Omental fat pad (tissue), 4 donors: ENCODE results near the gene RXRG. TPM values are rescaled to one million over a fixed set of nuclear protein-coding genes. Genes with fewer than 3 reads are reported as not detected.
A peak's percentile ranks its signal among the peaks of the same experiment; 100 is the strongest.

Source experiments
- ATAC-seq: fragments of 150-250 bp; one replicate; pipeline ENCODE4 v1.9.1; 2016; ENCODE audit warnings: mild to moderate bottlenecking, moderate library complexity; ENCODE audit not compliant: low FRiP score
- DNase-seq: peaks from one replicate; pipeline ENCODE4 v3.0.0-alpha.2; 2019; ENCODE audit warnings: low spot score
- total RNA-seq, 4 donors: library from RNA; depleted of rRNA; stranded (reverse); fragments of >200 nt; gene quantifications; one replicate each; pipeline ENCODE4 v1.1.0, GENCODE V29; 2016
- TF ChIP-seq, protein P1 (sequence below), 3 donors: fragments of 450-650 bp; IDR thresholded peaks; one replicate each; pipeline ENCODE4 v1.5.1; 2016 to 2017; ENCODE audit warnings: antibody characterized with exemption in 3 of 3, mild to moderate bottlenecking in 3 of 3, moderate library complexity in 2 of 3

Gene RXRG
- total RNA-seq, 4 donors from 2014 or later: 0.63 to 7.9 (median 0.99) TPM

DNA sequence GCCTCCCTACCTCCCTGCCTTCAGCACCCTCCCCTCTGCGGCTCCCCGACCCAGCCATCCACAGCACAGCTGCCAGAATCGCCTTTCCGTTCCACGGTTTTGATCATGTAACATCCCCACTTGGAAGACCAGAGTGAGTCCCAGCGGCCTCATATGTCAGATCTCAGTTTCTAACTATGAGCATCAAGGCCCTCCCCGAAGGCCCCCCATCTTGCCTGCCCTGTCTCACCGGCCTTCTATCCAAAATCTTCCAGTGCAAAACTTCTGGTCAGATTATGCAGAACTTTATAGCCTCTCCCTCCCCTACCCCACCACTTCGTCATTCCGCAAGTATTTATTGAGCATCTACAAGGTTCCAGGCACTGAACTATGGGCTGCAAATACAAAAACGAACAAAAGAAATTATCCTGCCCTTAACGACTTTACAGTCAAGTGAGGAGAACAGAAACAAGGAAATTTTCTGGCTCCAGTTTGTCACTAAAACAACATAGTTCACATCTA is 68.1 kb downstream of the RXRG start:
- TF ChIP-seq, protein P1, sequence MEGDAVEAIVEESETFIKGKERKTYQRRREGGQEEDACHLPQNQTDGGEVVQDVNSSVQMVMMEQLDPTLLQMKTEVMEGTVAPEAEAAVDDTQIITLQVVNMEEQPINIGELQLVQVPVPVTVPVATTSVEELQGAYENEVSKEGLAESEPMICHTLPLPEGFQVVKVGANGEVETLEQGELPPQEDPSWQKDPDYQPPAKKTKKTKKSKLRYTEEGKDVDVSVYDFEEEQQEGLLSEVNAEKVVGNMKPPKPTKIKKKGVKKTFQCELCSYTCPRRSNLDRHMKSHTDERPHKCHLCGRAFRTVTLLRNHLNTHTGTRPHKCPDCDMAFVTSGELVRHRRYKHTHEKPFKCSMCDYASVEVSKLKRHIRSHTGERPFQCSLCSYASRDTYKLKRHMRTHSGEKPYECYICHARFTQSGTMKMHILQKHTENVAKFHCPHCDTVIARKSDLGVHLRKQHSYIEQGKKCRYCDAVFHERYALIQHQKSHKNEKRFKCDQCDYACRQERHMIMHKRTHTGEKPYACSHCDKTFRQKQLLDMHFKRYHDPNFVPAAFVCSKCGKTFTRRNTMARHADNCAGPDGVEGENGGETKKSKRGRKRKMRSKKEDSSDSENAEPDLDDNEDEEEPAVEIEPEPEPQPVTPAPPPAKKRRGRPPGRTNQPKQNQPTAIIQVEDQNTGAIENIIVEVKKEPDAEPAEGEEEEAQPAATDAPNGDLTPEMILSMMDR (IDR thresholded peaks at IDR 0.05): no peak
- ATAC-seq: no peak
- no peak for DNase-seq

DNA sequence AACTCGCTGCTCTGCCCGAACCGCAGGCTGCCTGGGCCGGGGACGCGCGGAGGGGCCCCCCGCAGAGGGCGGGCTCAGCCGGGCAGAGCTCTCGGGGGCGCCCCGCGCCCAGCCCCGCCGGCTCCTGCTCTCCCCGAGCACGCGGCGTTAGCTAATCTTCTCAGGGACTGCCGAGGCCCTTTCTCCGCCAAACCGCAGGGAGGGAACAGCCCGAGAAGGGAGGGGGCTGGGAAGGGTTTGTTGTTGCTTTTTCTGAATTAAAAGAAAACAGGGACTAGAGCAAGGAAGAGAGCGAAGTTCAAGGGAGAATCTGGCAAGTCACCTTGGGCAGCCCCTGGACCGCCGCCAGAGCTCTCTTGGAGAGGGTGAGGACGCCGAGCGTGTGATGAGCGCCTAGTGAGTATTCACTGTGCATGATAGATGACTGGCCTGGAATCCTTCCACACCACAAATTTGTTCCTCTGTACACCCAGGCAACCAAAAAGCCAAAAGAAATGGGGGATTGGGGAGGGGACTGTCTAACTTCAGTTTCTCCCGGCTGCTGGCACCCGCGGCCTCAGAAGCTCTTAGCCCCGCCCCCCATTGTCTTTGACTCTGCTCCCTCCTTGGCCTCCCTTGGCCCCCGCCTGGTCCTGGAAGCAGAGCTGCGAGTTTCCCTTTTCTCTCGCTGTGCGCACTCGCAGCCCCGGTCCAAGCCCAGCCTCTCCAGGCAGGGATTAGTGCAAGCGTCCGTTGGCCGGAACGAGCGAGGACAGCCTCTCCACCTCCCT is 68.7 kb downstream of the RXRG start:
- ATAC-seq: peak; percentile 93
- TF ChIP-seq, protein P1 (IDR thresholded peaks at IDR 0.05): no peak
- DNase-seq: peak; percentile 80

DNA sequence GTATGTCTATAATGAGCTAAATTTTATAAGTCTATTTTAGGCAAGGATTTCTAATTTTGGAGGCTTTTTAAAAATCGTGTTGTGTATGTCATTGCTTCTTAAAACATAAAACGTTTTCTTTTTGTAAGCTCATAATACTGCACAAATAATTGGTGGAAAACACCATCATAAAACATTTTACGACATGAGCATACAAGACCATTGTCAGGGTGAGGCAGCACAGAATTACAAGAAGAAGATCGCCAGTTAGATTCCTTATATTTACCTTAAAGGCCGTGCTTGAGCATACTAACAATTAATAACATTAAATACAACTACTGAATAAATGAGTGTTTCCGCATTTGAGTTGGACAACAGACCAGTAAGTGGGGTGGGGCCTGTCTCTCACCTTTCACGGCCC is 69.3 kb downstream of the RXRG start:
- TF ChIP-seq, protein P1 (IDR thresholded peaks at IDR 0.05): no peak
- ATAC-seq (no peak), DNase-seq (no peak)

DNA sequence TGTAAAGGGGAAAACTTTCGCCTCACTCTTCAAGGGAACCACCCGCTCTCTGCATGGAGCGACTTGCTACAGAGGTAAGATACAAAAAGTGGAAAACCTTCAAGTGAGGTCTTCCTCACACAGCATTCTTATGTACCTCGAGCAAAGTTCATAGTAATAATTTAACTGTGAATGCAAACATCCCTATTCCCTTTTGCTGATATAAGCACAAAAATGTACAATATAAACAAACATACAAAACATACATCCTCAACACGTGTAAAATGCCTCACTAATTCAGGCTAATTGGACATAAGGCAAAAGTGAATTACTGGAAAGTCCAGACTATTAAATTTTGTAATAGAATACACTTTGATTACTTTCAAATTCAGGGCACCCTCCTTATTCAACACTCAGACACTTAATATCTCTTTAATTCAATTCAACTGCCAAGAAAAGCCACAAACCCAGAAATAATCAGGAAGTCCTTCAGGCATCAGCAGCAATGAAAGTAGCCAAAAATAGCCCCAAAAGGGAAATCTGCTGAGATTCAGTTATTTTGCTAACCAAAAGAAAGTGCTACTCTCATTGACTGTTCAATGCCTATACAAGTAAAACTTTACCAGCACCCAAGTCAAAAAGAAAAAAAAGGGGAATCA is 73.2 kb downstream of the RXRG start:
- TF ChIP-seq, protein P1 (IDR thresholded peaks at IDR 0.05): no peak
- DNase-seq: no peak
- no peak for ATAC-seq

DNA sequence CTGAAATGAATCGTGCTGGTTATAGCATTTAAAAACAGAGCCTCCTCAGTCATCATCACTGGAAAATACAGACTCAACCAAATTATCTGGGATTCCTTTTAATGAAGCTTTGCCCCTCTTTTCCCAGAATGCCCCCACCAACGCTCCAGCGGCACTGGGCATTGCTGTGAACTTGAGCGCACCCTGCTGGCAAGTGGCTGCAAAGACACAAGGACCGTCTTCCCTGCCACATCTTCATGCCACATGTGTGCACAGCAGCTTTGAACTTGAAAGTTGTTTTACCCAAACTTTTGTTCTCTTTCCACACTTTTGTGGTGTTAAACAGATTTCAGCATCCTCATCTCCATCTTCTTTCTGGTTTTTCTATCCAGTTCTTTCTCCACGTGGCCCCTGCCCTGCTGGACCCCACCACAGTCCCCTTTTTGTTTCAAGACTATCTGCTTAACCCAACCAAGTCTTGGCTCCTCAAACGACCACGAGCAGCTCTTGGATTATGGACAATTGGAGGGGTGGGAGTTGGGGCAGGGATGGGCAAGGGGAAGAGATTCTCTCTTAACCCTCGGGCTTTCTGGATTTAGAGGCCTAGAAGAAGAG is 75.6 kb downstream of the RXRG start:
- TF ChIP-seq, protein P1 (IDR thresholded peaks at IDR 0.05): no peak
- DNase-seq (no peak), ATAC-seq (no peak)

DNA sequence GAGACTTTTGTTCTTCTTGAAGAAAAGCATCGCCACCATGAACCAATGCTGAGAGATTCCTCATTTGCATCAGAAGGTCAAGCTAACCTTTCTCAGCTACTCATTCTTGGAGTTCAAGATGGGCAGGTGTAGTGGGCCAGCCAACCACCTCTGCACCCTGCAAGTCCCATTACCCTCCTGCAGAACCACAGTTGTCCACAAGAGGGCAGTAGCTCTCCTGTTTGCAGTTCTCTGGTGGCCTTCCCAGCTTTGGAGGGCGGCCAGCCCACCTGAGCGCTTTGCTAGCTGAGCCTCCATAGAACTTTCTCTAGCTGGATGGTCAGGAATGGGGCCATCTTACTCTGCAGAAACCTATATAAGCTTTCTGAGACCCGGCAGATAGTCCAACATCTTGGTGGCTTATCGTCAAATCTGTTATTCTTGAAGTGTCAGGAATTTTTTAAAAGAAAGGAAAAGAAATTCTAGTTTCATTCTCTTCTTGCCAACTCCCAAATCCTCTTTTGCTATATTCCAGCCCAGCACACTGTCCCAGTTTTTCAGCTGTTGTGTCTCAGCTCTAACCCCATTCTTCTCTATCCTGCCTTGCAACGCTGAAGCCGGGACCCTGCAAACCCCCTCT is 77.4 kb downstream of the RXRG start:
- no peak for ATAC-seq
- DNase-seq: peak; percentile 93
- TF ChIP-seq, protein P1 (IDR thresholded peaks at IDR 0.05): peak in 1 of 3 donors; percentile 32
